ENCODE data around the gene CPOX. TPM values are rescaled to one million over a fixed set of nuclear protein-coding genes. Genes with fewer than 3 reads are reported as not detected.

Gene CPOX
- total RNA-seq, 1 donor from 2014 or later: 11.5 TPM

DNA sequence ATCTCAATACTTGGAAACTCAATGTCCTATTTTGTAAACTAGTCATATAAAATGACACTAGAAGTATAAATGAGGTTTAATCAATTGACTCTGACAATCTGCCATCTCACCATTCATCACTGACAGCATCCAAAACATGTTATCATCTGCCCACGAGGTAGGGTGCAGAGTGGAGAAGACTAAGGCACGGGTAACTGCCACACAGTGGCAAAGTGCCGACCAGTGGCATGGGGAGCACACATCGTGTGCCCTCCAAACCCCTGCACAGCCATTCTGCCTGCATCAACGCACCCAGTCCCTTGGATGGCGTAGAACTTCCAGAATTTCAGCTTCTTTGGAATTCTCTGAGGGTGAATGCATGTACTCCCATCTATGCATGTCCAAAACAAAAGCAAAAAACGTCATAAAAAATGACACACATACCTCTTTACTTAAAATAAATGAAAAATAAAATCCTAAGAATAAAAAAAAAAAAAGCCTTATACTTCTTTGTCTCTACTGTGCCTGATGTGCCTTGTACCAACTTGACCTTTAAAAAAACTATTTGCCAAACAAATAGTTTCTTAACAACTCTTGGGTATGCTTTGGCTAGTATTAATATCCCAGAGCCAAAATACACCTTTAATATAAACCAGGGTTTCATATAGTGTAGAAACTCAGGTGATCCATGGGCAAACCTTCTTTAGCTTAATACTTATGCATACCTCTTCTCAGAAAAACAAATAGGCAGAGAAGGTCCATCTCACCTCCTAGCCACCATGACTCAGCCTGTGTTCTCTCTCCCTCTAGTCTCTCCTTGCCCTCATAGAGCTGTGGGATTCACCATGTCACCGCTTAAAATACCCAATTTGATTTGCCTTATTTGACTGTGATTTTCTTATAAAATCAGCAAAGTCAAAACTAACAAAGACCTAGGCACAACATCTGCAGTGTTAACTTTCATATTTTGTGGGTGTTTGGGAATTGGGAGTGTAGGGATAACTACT lies 12.7 kb downstream of the CPOX start:
- H3K27ac Mint-ChIP-seq (ENCODE audit: unreplicated experiment): no peak overlapping the region
- DNase-seq: no peak
- H3K36me3 Mint-ChIP-seq (ENCODE audit: unreplicated experiment): no peaks in the 10 kb centered on the region
- H3K4me1 Mint-ChIP-seq (ENCODE audit: low read depth, unreplicated experiment): no peaks in the 10 kb centered on the region
- no peaks in the 10 kb centered on the region for H3K27me3 Mint-ChIP-seq (ENCODE audit: unreplicated experiment)
- H3K9me3 Mint-ChIP-seq (ENCODE audit: unreplicated experiment): no peaks in the 10 kb centered on the region
- no peak for TF ChIP-seq CTCF (IDR thresholded peaks at IDR 0.05; ENCODE audit: partially characterized antibody, unreplicated experiment)
- no peak overlapping the region for H3K4me3 Mint-ChIP-seq (ENCODE audit: unreplicated experiment)

DNA sequence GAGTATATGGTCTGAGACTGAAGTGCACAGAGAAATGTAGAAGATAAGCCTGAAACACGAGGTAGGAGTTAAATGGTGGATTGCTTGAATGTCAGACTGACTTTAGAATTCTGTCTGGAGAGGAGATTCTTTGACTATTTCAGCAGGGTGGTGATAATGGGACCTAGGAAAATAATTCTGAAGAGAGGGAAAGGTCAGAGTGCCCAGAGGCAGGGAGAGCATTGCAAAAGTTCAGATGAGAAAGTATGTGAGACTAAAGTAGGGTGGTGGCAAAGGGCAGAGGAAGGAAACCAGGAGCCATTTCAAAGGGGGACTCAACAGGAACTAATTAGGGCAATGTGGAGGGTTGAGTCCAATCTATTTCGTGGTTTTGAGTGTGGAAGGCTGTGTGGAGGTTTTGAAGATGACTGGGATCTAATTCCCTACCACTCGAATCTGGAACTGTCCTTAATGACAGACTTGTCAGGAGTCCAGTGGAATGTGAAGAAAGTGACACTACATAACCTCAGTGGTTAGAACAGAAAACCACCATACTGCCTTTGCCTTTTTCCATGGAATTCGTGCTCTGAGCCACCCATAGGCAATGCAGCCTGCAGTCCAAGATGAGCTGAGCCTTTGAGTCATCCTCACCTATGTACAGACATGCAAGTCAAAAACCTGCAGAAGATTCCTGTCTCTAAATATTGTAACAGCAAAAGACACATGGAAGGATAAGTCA lies 16.1 kb downstream of the CPOX start:
- no peak overlapping the region for H3K4me3 Mint-ChIP-seq (ENCODE audit: unreplicated experiment)
- H3K36me3 Mint-ChIP-seq (ENCODE audit: unreplicated experiment): no peaks in the 10 kb centered on the region
- no peak for DNase-seq
- TF ChIP-seq CTCF (IDR thresholded peaks at IDR 0.05; ENCODE audit: partially characterized antibody, unreplicated experiment): no peak
- H3K4me1 Mint-ChIP-seq (ENCODE audit: low read depth, unreplicated experiment): no peaks in the 10 kb centered on the region
- H3K9me3 Mint-ChIP-seq (ENCODE audit: unreplicated experiment): no peaks in the 10 kb centered on the region
- no peaks in the 10 kb centered on the region for H3K27me3 Mint-ChIP-seq (ENCODE audit: unreplicated experiment)
- no peak overlapping the region for H3K27ac Mint-ChIP-seq (ENCODE audit: unreplicated experiment)

GRCh38 chr3:98574132-98574531 lies 19.3 kb downstream of the CPOX start:
- no peak for DNase-seq
- Mint-ChIP-seq H3K27ac (ENCODE audit: unreplicated experiment) (no peak overlapping the region), H3K4me1 (ENCODE audit: low read depth, unreplicated experiment) (no peaks in the 10 kb centered on the region), H3K27me3 (ENCODE audit: unreplicated experiment) (peaks cover 1% of the 10 kb centered on the region), H3K36me3 (ENCODE audit: unreplicated experiment) (no peaks in the 10 kb centered on the region), H3K9me3 (ENCODE audit: unreplicated experiment) (no peaks in the 10 kb centered on the region), H3K4me3 (ENCODE audit: unreplicated experiment) (no peak overlapping the region)
- no peak for TF ChIP-seq CTCF (IDR thresholded peaks at IDR 0.05; ENCODE audit: partially characterized antibody, unreplicated experiment)

DNA sequence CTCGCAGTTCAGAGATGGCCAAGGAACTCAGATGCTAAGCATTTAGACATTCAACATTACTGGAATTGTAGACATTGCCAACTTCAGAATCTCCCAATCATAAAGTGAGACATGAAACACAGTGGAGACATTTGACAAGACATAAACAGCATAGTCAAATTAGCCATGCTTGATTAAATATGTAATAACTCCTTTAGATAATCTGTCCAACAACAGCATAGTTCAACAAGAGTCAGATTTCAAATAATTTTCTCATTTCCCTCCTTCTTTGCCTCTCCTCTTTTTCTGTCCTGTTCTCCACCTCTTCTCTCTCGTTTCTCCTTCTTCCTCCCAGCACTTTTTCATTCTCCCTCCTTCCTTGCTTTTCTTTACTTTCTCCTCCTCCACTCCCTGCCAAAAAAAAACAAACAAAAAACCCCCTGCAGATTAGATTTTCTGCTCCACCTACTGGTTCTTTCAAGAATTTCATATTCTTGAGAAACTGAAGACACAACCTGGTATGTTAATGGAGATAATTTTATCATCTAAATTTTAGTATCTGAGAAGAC lies 20.2 kb downstream of the CPOX start:
- no peak overlapping the region for H3K27ac Mint-ChIP-seq (ENCODE audit: unreplicated experiment)
- no peak for DNase-seq
- H3K4me1 Mint-ChIP-seq (ENCODE audit: low read depth, unreplicated experiment): no peaks in the 10 kb centered on the region
- no peak overlapping the region for H3K4me3 Mint-ChIP-seq (ENCODE audit: unreplicated experiment)
- peaks cover 2% of the 10 kb centered on the region for H3K27me3 Mint-ChIP-seq (ENCODE audit: unreplicated experiment)
- TF ChIP-seq CTCF (IDR thresholded peaks at IDR 0.05; ENCODE audit: partially characterized antibody, unreplicated experiment): peak; percentile 71
- no peaks in the 10 kb centered on the region for H3K36me3 Mint-ChIP-seq (ENCODE audit: unreplicated experiment)
- no peaks in the 10 kb centered on the region for H3K9me3 Mint-ChIP-seq (ENCODE audit: unreplicated experiment)
